Ramos (cell line): ENCODE measurements around the gene CUX1.

Experiments
- in situ Hi-C: fragments of 300-500 bp; cut with MboI; formaldehyde crosslinking; loops from one replicate; pipeline ENCODE4 v1.14.3; 2022; ENCODE audit warnings: low sequenced_read_pairs; ENCODE audit not compliant: unreplicated experiment

CUX1 gene

DNA sequence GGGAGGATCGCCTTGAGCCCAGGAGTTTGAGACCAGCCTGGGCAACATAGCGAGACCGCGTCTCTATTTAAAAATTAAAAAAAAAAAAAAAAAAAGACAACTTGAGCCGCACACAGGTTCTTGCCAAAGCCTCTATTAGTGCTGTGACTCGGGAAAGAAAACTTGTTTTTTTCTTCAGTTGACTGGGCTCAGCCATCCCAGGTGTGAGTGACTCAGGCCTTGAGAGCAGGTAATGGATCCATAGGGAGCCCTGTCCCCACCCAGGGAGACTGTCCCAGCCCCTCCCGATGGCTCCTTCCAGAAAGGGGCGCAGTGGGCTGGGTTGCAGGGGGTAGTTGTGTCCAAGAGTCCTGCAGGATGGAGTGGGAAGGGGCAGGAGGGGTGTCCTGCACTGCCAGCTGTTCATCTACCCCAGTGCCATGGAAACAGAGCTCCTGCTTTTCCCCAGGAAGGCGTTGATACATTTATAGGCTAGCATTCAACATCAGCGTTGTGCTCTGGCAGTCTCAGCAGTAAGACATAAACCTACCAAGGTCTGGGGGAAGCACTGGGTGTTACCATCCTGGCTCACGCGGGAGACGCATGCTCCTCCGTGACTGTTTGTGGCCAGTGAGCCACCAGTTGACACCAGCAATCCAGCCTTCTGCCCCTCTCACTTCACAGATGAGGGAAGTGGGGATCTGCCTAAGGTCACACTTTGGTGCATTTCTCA is 126.6 kb downstream of the CUX1 start:
- in situ Hi-C loops, result no loop called here

DNA sequence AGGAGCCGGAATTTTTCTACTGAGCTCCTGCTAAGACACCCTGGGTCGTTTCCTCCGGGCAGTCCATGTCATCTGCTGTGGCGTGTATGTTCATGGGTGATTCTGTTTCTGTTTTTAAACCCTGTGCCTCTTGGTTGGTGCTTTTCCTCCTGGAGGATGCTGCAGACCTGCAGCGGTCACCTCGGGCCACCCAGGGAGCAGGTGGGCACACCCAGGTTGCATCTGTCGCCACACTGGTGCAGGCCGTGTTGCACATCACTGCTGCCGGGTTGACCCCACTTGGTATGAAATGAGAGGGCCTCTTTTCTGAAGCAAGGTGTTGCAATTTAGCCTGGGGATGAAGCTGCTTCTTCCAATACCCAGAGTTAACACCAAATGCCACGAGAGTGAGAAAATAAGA is 127.2 kb downstream of the CUX1 start:
- in situ Hi-C loops, result no loop called here

DNA sequence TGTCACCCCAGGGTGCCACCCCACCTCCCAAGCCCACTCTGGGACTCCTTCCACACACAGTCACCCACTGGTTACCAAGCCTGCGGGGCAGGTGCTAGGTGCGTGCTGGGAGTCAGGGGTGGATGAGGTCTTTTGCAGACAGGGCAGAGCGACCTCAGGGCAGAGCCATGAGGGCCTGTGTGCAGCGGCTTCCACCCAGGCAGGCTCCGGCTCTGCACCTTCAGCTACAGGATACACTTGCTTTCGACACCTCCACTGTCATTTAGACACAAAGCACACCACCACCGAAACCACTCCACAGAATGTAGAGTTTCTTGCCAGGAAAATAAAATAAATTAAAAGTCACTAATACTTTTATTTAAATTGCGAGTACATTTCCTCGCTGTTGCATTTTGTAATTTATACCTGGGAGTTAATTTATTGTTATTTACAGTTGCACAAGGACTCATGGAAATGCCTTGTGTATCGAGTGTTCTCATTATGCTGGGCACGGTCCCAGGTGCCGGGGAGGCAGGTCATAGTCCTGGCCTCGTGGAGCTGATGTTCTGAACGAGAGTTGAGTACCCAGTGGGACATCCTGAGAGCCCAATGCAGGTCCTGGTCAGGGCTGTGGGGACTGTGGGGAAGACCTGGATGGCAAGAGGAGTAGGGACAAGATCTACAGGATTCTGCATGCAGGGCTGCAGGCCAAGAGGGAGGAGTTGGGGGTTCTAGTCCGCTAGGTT is 127.8 kb downstream of the CUX1 start:
- in situ Hi-C loops, result no loop called here

DNA sequence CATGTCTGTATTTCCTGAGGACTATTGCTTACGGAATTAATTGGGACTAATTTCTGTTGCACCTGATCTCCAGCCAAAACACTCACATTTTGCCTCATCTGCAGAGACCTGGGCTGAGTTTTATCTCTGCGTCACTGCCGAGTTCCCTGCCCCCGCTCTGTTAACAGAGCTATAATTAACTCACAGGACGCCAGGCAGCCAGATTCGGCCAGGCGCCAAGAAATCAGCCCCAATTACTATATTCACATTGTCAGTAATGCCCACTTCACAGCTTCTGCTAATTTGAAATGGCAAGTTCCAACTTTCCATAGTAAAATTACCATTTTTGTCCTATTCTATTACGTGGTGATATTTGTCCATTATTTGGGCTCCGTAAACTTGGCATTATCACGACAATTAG is 130.5 kb downstream of the CUX1 start:
- in situ Hi-C loops, result no loop called here

DNA sequence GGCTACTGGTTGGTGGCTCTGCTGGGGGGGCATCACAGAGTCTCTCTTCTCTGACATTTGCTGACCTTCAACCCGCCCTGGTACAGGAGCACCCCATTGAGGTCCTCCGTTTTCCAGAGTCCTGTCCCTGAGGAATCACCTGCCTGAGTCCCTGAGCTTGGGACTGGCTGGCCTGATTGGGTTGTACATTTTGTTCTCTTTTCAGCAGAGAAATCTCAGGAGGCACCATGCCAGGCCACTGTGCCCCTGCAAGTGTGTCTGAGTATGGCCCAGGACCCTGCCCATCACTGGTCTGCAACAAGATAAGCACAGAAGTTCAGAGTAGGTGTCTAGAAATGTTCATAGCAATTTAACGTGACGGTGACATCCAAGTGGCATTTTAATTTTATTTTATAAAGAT is 131.2 kb downstream of the CUX1 start:
- in situ Hi-C loops, result no loop called here

DNA sequence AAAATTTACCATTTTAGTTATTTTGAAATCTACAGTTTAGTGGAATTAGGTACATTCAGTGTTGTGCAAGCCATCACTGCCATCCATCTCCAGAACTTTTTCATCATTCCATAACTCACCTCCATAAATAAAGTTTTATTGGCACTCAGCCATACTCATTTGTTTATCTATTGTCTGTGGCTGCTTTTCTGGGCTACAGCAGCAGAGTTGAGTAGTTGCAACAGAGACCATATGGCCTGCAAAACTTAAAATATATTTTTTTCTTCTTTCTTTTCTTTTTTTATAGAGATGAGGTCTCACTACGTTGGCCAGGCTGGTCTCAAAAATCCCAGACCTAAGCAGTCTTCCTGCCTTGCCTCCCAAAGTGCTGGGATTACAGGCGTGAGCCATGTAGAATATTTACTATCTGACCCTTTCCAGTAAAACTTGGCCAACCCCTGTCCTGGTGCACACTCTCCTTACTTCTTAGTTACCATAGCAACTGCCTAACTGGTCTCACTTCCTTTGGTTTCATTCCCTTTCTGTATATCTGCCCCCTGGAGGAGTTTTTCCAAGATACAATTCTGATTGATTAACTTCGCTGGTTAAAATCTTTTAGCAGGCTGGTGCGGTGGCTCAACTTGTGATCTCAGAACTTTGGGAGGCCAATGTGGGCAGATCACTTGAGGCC is 133.2 kb downstream of the CUX1 start:
- in situ Hi-C loops, result no loop called here

DNA sequence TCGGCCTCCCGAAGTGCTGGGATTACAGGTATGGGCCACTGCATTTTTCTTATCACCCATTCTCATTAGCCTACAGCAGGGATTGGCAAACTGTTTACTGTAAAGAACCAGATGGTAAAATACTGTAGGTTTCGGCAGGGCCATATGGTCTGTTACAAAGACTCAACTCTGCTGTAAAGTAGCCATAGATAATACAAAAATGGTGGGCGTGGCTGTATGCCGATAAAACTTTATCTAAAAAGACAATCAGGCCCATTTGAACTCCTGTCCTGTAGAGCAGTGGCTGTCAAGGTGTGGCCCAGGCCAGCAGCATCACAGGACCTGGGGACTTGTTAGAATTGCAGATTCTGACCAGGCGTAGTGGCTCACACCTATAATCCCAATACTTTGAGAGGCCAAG is 134.3 kb downstream of the CUX1 start:
- in situ Hi-C loops, result no loop called here

DNA sequence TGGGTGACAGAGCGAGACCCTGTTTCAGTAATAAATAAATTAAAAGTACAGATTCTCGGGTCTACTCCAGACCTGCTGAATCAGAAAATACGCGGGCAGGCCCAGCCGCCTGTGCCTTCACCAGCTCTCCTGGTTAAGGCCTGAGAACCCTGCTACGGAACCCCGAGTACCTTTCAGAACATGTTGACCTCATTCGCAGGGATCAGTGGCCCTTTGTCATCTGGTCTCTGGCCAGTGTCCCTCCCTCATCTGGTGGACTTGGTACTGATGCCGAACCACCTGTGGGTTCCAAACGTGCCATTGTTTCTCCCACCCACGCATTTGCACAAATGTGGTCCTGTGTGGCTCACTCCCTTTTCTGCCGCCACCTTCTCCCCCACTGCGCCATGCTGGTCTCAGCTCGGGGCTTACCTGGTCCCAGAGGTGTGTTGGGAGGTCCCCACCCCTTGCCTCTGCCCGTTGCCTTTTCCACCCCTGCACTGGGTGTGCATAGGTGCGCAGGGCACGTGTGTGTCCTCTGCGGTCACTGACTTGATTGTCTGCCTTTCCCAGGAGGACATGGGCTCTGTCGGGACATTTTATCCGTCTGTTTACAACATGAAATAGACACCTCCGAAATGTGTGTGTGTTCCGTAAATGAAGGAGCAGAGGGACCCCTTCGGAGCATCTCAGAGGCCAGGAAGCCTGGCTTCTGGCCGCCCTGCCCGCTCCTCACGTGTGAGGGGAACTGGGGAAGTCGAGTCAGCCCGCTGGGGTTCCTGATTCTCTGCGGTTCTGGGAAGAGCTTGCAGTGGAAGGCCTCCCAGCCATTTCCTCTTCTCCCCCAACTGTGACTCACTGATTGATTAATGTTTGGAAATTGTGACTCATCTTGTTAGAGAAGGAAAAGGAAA is 135.2 kb downstream of the CUX1 start:
- in situ Hi-C loops, result no loop called here

DNA sequence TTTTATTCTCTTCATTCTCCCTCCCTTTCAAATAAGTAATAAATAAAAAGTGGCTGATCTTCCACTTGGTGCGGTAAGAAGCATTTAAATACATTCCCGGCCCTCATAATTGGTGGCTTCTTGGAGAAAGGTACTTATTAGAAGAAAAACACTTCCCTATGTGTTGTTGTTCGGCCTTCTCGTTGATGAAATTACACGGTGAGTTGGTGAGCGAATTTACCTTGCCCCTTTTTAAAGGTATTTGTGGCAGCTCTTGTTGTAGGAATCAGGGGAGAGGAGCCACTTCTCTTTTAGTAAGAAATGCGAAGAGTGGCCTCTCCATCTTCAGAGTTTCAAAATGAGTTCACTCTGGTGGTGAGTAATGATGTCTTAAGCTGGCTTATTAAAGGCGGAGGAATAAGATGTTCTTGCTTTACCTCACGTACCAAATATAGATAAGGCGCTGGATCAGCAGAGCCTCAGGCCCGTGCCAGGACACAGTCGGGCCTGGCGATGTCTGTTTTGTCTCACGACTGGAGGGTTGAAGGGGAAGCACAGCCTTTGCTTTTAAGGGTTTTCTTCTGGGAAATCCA is 135.9 kb downstream of the CUX1 start:
- in situ Hi-C loops, result no loop called here

DNA sequence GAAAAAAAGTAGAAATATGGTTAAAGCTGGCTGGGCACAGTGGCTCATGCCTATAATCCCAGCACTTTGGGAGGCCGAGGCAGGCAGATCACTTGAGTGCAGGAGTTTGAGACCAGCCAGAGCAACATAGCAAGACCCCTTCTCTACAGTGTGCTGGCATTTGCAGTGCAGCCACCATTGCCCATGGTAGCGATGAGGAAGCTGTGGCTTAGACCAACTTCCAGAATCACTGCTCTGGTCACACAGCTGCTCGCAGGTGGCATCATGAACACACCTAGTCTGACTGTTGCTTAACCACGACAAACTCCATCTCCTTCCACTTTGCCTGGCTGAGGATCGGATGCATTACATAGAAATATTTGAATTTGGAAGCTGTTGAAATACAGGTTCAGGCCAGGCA is 137.1 kb downstream of the CUX1 start:
- in situ Hi-C loops, result no loop called here

DNA sequence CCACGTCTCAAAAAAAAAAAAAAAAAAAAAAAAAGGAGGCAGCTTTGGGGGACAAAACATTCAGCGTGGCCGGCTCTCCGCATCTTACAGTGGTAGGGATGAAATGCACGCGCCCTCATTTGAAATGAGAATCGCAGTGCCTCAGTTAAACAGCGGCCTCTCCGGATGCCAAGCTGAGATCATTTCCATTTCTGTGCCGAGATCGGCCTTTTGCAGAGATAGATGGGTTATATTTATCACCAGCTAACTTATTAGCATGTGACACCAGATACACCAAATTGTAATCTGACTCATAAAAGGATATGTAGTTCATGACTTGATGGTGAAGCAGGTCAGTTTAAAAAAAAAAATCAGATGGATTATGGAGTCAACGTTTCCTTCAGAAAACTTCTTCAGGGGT is 138.7 kb downstream of the CUX1 start:
- in situ Hi-C loops, result no loop called here

DNA sequence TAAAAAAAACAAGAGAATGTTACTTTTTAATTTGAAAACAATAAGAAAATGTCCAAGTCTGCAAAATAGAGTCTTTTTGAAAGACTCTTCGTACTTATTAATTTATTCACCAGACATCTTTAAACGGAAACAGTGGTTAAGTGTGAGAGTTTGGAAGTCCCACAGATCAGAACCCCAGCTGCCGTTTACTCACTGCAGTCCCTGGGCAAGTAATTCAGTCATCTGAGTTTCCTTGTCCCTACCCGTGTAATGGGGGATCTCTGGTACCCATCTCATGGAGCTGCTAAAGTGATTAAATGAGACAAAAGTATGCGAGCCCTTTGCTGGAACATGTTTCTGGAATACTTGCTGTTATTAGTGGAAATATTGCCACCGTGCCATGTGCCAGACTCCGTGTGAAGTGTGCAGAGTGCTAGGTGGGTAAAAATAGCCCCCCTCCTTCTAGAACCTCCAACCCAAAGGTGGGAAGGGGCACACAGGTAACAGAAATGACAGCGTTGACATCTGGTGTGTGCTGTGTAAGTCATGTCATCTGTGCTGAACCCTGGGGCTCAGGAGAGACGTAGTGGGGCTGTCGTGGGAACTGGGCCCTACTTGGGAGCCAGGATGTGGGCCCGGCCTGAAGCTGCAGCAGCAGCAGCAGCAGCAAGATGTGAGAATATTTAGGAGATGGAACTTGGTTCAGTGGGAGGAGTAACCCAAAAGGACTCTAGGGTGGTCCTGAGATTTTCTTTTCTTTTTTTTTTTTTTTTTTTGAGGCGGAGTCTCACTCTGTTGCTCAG is 140.5 kb downstream of the CUX1 start:
- in situ Hi-C loops, result no loop called here

DNA sequence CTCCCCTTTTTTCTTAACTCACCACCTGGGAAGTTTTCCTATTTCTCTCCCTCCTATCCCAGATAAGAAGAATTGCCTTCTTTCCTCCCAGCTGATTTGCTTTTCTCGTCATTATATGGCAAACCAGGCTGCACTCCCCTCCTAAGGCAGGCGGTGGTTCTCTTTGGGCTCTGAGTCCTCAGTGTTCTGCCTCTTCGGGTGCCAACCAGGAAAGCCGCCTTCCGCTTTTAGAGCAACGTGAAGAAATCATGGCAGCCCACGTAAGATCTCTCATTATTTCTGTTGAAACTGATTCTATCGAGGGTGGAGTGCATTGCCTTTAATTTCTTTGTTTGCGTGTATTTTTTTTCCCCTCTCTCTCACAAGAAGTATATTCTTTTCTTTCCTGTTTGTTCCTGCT is 141.9 kb downstream of the CUX1 start:
- in situ Hi-C loops, result no loop called here

DNA sequence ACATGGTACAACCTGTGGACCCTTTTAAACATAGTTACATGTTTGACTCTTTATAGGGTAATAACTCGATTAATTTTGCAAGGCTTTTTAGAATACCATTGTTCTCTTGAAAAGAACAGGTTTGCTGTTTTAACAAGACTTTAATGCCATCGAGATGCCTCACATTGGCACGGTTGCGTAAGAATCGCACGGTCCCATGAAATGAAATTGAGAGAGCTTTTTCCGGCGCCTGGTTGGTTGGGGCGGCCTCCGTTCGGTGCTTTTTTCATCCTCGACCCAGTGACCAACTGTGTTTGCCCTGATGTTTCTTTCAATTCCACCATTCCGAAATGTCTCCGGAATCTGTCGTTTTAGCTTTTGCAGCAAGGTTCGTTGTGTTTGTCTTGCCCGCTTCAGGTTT is 142.4 kb downstream of the CUX1 start:
- in situ Hi-C loops, result no loop called here

DNA sequence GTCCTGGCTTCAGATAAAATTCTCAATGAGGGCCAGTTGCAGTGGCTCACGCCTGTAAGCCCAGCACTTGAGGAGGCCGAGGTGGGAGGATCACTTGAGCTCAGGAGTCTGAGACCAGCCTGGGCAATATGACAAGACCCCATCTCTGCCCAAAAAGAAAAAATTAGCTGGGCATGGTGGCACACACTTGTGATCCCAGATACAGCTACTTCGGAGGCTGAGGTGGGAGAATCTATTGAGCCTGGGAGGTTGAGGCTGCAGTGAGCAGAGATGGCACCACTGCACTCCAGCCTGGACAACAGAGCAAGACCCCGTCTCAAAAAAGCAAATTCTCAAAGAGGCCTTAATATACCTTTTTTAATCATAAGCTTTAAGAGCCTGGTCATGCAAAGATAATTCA is 142.9 kb downstream of the CUX1 start:
- in situ Hi-C loops, result no loop called here

DNA sequence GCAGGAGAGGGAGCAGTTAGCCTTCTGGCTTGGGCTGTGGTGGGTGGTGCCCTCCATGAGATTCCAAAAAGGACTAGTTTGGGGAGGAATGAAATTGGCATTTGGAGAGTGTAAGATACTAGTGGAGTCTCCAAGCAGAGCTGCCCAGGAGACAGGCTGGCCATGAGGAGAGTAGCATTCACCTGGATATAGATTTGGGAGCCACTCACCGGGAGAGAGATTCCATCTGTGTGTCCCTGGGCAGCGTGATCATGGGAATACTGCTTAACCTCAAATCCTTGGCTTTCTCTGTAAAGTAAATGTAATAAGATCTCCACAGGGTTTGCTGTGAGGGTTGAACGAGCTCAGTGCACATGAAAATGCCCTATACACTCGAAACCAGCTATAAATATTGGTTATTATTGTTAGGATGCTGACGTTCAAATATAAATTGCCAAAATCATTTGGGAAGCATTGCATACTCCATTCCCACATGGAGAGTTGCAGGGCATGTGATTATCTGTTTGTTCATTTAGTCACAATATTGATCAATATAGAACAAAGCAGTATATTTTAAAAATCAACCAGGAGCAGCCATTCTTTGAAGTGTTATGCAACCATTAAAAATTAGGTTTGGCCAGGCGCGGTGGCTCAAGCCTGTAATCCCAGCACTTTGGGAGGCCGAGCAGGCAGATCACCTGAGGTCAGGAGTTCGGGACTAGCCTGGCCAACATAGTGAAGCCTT is 143.7 kb downstream of the CUX1 start:
- in situ Hi-C loops, result no loop called here

DNA sequence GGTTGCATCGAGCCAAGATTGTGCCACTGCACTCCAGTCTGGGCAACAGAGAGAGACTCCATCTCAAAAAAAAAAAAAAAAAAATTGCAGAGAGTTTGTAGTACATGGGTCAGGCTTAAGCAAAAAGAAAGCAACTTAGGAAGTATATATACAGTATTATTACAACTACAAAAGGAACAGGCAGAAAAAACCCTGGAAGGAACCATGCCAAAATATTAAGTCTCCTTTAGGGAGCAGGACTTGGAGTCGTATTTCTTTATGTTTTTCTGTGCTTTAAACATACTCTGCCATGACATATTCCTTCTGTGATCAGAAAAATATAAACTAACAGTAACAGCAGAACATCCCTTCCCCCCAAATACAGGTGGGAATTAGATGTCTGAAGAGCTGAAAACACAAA is 144.4 kb downstream of the CUX1 start:
- in situ Hi-C loops, result no loop called here

DNA sequence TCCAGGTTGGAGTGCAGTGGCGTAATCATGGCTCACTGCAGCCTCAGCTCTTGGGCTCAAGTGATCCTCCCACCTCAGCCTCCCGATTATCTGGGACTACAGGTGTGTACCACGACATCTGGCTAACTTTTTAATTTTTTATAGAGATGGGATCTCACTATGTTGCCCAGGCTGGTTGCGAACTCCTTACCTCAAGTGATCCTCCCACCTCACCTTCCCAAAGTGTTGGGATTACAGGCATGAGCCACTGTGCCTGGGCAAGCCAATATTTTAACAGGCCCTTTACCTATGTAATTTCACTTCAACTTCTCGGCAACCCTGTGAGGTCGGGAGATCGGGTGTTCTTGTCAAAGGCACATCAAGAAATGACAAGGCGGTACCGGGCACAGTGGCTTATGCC is 146.3 kb downstream of the CUX1 start:
- in situ Hi-C loops, result no loop called here
